Right atrium auricular region (tissue), 2 donors: ENCODE data around the gene ACP1. TPM values are rescaled to one million over a fixed set of nuclear protein-coding genes. Genes with fewer than 3 reads are reported as not detected.

ENCODE experiments used
- DNase-seq: peaks from one replicate; pipeline ENCODE4 v3.0.0-alpha.2; 2019; ENCODE audit warnings: low spot score
- H3K27ac ChIP-seq, 2 donors: fragments of 200-600 bp; sonication (generic); 1 replicate in 1 of 2; 2 replicates in 1 of 2; pipeline ENCODE4 v1.5.1; 2016 to 2019
- H3K27me3 ChIP-seq, 2 donors: fragments of 200-600 bp; sonication (generic); one replicate each; pipeline versions ENCODE4 v1.5.1 to v1.6.0; 2017 to 2019
- H3K36me3 ChIP-seq: fragments of 200-600 bp; sonication (generic); one replicate; pipeline ENCODE4 v1.5.1; 2016
- H3K4me1 ChIP-seq, 2 donors: fragments of 200-600 bp; sonication (generic); one replicate each; pipeline versions ENCODE4 v1.5.1 to v1.6.0; 2017 to 2019
- H3K4me3 ChIP-seq, 2 donors: fragments of 200-600 bp; sonication (generic); 1 replicate in 1 of 2; 2 replicates in 1 of 2; pipeline ENCODE4 v1.5.1; 2017 to 2019; ENCODE audit warnings: mild to moderate bottlenecking in 1 of 2, moderate library complexity in 1 of 2
- H3K9me3 ChIP-seq, 2 donors: fragments of 200-600 bp; sonication (generic); one replicate each; pipeline ENCODE4 v1.5.1; 2019
- total RNA-seq, 2 donors: library from RNA; depleted of rRNA; stranded (reverse); fragments of >200 nt; gene quantifications; one replicate each; pipeline ENCODE4 v1.1.0, GENCODE V29; 2016
- TF ChIP-seq, protein P1 (sequence below), 2 donors: fragments of 200-600 bp; sonication (generic); IDR thresholded peaks; one replicate each; pipeline ENCODE4 v1.5.1; 2019; ENCODE audit warnings: antibody characterized with exemption in 2 of 2

ACP1 gene
- total RNA-seq, 2 donors from 2014 or later, result 46.2 to 59.5 TPM

DNA sequence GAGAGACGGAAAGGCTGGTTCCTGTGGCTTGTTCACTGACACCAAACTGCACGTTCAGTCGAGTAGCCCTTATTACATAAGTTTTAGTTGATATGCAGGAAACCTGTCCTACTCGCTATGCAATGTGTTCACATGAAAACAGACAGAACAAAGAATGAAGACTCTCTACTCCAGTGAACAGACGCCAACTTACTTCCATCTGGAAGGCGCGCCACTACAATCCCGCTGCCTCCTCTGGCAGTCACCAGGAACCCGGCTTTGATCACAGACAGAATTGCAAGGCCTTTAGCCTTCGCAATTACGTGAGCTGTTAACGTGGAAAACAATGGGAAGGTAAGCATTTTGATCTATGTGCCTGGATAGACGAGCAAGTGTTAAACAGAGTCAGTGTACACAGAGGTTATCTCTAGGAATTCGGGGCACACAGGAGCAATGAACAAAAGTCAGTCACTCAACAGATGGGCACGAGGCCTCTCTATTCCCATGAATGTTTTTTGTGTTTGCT is 15.2 kb upstream of the ACP1 start:
- DNase-seq, result no peak
- Histone ChIP-seq H3K27ac (no peak overlapping the region), H3K36me3 (peaks cover 6% of the 10 kb centered on the region), H3K9me3 (no peaks in the 10 kb centered on the region), H3K4me1 (no peaks in the 10 kb centered on the region), H3K4me3 (no peak overlapping the region), H3K27me3 (no peaks in the 10 kb centered on the region)
- TF ChIP-seq, protein P1, sequence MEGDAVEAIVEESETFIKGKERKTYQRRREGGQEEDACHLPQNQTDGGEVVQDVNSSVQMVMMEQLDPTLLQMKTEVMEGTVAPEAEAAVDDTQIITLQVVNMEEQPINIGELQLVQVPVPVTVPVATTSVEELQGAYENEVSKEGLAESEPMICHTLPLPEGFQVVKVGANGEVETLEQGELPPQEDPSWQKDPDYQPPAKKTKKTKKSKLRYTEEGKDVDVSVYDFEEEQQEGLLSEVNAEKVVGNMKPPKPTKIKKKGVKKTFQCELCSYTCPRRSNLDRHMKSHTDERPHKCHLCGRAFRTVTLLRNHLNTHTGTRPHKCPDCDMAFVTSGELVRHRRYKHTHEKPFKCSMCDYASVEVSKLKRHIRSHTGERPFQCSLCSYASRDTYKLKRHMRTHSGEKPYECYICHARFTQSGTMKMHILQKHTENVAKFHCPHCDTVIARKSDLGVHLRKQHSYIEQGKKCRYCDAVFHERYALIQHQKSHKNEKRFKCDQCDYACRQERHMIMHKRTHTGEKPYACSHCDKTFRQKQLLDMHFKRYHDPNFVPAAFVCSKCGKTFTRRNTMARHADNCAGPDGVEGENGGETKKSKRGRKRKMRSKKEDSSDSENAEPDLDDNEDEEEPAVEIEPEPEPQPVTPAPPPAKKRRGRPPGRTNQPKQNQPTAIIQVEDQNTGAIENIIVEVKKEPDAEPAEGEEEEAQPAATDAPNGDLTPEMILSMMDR (IDR thresholded peaks at IDR 0.05), result no peak

DNA sequence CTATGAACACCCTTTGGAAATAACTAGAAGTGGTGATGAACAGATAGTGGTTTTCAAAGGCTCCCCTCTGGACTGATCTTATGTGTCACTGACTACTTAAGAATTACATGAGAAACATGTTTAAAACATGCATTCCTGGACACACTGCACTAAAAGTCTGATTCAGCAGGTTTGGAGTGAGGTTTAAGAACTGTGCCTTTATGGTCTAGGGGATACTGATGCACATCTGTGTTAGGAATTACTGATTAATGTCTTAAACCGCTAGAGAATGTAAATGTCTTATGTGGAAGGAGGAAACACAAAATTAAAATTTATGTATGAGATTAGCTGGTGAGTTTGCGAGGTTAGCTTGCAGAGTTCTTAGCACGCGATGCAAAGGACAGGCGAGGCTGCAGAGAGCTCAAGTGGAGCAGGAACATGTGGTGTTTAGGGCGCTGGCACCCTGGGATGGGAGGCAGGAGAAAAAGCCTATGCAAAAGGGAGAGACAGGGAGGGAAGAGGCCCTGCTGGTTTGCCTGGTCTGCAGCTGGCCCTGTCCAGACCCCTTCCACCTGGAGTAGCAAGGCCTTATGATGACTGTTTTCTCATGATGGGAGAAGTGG is 12.6 kb upstream of the ACP1 start:
- TF ChIP-seq, protein P1 (IDR thresholded peaks at IDR 0.05), result no peak
- Histone ChIP-seq H3K27me3 (no peaks in the 10 kb centered on the region), H3K27ac (no peak overlapping the region), H3K9me3 (no peaks in the 10 kb centered on the region), H3K4me3 (no peak overlapping the region), H3K36me3 (peaks cover 6% of the 10 kb centered on the region), H3K4me1 (no peaks in the 10 kb centered on the region)
- DNase-seq, result no peak

GRCh38 chr2:253202-253638 is 11.5 kb upstream of the ACP1 start:
- Histone ChIP-seq H3K27me3 (no peaks in the 10 kb centered on the region), H3K27ac (no peak overlapping the region), H3K36me3 (peaks cover 6% of the 10 kb centered on the region), H3K4me1 (no peaks in the 10 kb centered on the region), H3K9me3 (peaks cover 0 to 7% of the 10 kb centered on the region in 2 donors), H3K4me3 (no peak overlapping the region)
- DNase-seq, result no peak
- TF ChIP-seq, protein P1 (IDR thresholded peaks at IDR 0.05), result no peak

GRCh38 chr2:254241-254640 is 10.5 kb upstream of the ACP1 start:
- peaks cover 0 to 9% of the 10 kb centered on the region in 2 donors for H3K9me3 ChIP-seq
- no peaks in the 10 kb centered on the region for H3K4me1 ChIP-seq
- H3K36me3 ChIP-seq, result peaks cover 6% of the 10 kb centered on the region
- no peak overlapping the region for H3K27ac ChIP-seq
- TF ChIP-seq, protein P1 (IDR thresholded peaks at IDR 0.05), result no peak
- H3K27me3 ChIP-seq, result no peaks in the 10 kb centered on the region
- DNase-seq, result no peak
- no peak overlapping the region for H3K4me3 ChIP-seq

GRCh38 chr2:255195-255594 is 9.6 kb upstream of the ACP1 start:
- TF ChIP-seq, protein P1 (IDR thresholded peaks at IDR 0.05), result no peak
- peaks cover 0 to 9% of the 10 kb centered on the region in 2 donors for H3K9me3 ChIP-seq
- no peaks in the 10 kb centered on the region for H3K4me1 ChIP-seq
- H3K27ac ChIP-seq, result no peak overlapping the region
- H3K4me3 ChIP-seq, result no peak overlapping the region
- H3K27me3 ChIP-seq, result no peaks in the 10 kb centered on the region
- H3K36me3 ChIP-seq, result peaks cover 6% of the 10 kb centered on the region
- no peak for DNase-seq

GRCh38 chr2:256094-256493 is 8.7 kb upstream of the ACP1 start:
- H3K4me3 ChIP-seq, result no peak overlapping the region
- no peaks in the 10 kb centered on the region for H3K4me1 ChIP-seq
- H3K27me3 ChIP-seq, result no peaks in the 10 kb centered on the region
- H3K36me3 ChIP-seq, result peaks cover 6% of the 10 kb centered on the region
- TF ChIP-seq, protein P1 (IDR thresholded peaks at IDR 0.05), result no peak
- peaks cover 0 to 9% of the 10 kb centered on the region in 2 donors for H3K9me3 ChIP-seq
- no peak for DNase-seq
- no peak overlapping the region for H3K27ac ChIP-seq
